Measurements from ENCODE around the gene NRP1.
"Not testable (repeated sequence)": the region's sequence is repeated elsewhere in the genome, so short reads cannot be mapped to it uniquely, and the experiment has no call there.

The NRP1 gene

GRCh38 chr10:33315891-33316290, 18.6 kb downstream of the NRP1 start:
- FAIRE-seq: no peak

- no peak for FAIRE-seq
Observed at GRCh38 chr10:33314811-33315561, 19.5 kb downstream of the NRP1 start.

- FAIRE-seq: no peak
Observed at GRCh38 chr10:33311640-33312039, 22.8 kb downstream of the NRP1 start.

GRCh38 chr10:33310853-33311252, 23.6 kb downstream of the NRP1 start:
- no peak for FAIRE-seq

GRCh38 chr10:33309406-33309805, 25.1 kb downstream of the NRP1 start:
- FAIRE-seq: no peak

- FAIRE-seq: no peak
Observed at GRCh38 chr10:33307835-33308234, 26.6 kb downstream of the NRP1 start.

GRCh38 chr10:33306701-33307519, 27.6 kb downstream of the NRP1 start:
- FAIRE-seq: no peak

- FAIRE-seq: no peak
Observed at GRCh38 chr10:33306126-33306525, 28.3 kb downstream of the NRP1 start.

GRCh38 chr10:33304423-33305225, 29.8 kb downstream of the NRP1 start:
- no peak for FAIRE-seq

GRCh38 chr10:33303988-33304387, 30.5 kb downstream of the NRP1 start:
- FAIRE-seq: no peak

- FAIRE-seq: no peak
Observed at GRCh38 chr10:33302208-33302829, 32.1 kb downstream of the NRP1 start.

GRCh38 chr10:33301097-33301789, 33.2 kb downstream of the NRP1 start:
- no peak for FAIRE-seq

GRCh38 chr10:33300544-33300943, 33.9 kb downstream of the NRP1 start:
- FAIRE-seq: not testable (repeated sequence)

GRCh38 chr10:33298893-33299292, 35.6 kb downstream of the NRP1 start:
- no peak for FAIRE-seq

- no peak for FAIRE-seq
Observed at GRCh38 chr10:33298110-33298509, 36.4 kb downstream of the NRP1 start.

- FAIRE-seq: no peak
Observed at GRCh38 chr10:33295851-33296250, 38.6 kb downstream of the NRP1 start.

- no peak for FAIRE-seq
Observed at GRCh38 chr10:33293531-33294170, 40.8 kb downstream of the NRP1 start.

- FAIRE-seq: no peak
Observed at GRCh38 chr10:33293076-33293475, 41.4 kb downstream of the NRP1 start.

GRCh38 chr10:33291053-33291592, 43.3 kb downstream of the NRP1 start:
- no peak for FAIRE-seq

- no peak for FAIRE-seq
Observed at GRCh38 chr10:33290321-33291052, 44.0 kb downstream of the NRP1 start.

- no peak for FAIRE-seq
Observed at GRCh38 chr10:33289776-33290175, 44.7 kb downstream of the NRP1 start.
